Regular cardiac myocyte (primary cell): Measurements from ENCODE around the gene GRIN1. TPM values are rescaled to one million over a fixed set of nuclear protein-coding genes. Genes with fewer than 3 reads are reported as not detected.

ENCODE experiments used
- total RNA-seq: library from RNA; depleted of rRNA; stranded (reverse); fragments of >200 nt; gene quantifications from 2 replicates; pipeline ENCODE4 v1.2.3, GENCODE V29; 2014

GRIN1 gene
- under 0.01 and 0.19 TPM in 2 replicates for total RNA-seq

GRCh38 chr9:137138722-137139467 lies at the start of gene GRIN1:
Gene GRIN1, plus strand, starts transcription at chr9:137139154. Its CDS starts 333 bp downstream, at chr9:137139487.

GRCh38 chr9:137114613-137115393 lies 24.2 kb upstream of the GRIN1 start, which contains the start of gene DPP7:
Gene DPP7, minus strand, starts transcription at chr9:137114733. Its CDS starts 20 bp downstream, at chr9:137114713.

DNA sequence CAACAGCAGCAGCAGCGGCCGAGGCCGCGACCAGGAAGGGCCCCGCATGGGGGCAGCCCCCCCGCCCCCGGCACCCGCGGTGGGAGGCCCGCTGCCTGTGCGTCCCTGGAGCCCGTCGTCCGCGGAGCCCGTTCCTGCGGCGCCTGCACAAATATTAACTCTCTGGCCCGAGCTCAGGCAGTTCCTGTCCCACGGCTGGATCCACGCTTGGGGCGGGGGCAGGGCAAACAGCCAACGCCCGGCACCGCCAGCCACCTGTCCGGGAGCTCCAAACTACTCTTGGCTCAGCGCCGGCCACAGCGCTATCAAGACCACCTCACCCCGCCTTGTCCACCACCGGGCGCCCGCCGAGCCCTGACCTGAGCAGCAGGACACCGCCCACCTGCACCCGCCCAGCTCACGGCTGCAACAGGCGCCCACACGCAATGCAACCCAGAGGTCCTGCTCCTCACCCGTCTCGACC lies 31.0 kb downstream of the GRIN1 start, which contains the start of gene LRRC26:
Gene LRRC26 (minus strand): TSS at position 156 of the 463 bp plus-strand sequence. CDS start 108 bp downstream, at position 48.

DNA sequence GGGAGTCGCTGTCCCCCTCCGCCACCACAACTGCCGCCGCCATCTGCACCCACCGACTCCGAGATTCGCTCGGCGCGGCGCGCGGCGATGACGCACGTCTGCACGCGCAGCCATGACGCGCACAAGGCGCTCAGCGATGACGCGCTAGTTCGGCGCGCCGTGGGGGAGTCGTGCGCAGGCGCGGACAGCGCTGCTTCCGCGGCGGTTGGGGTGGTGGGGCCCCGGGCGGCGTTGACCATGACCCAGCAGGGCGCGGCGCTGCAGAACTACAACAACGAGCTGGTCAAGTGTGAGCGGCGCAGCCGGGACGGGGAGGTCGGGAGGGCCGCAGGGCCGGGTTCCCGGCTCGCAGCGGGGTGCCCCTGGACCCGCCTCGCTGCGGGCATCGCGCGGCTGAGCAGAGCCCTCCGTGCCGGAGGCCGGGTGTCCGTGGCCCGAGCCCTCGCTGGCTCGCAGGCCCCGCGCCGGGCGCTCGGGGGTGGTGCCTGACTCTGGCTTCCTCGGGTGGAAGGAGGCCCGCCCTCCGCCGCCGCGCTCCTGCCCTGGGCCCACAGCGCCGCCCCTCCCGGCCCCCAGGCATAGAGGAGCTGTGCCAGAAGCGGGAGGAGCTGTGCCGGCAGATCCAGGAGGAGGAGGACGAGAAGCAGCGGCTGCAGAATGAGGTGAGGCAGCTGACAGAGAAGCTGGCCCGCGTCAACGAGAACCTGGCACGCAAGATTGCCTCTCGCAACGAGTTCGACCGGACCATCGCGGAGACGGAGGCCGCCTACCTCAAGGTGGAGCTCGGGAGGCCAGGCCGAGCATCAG lies 49.7 kb downstream of the GRIN1 start, which contains the start of the genes ANAPC2 and SSNA1:
Gene ANAPC2 (minus strand): TSS at position 71 of the 807 bp plus-strand sequence. CDS start 28 bp downstream, at position 43.
Gene SSNA1 (plus strand): TSS at position 187 of the 807 bp plus-strand sequence. CDS start 51 bp downstream, at position 238.

GRCh38 chr9:137200311-137201204 lies 61.6 kb downstream of the GRIN1 start, which contains the start of gene TPRN:
Gene TPRN, minus strand, starts transcription at chr9:137200741. Its CDS starts 30 bp downstream, at chr9:137200711.

DNA sequence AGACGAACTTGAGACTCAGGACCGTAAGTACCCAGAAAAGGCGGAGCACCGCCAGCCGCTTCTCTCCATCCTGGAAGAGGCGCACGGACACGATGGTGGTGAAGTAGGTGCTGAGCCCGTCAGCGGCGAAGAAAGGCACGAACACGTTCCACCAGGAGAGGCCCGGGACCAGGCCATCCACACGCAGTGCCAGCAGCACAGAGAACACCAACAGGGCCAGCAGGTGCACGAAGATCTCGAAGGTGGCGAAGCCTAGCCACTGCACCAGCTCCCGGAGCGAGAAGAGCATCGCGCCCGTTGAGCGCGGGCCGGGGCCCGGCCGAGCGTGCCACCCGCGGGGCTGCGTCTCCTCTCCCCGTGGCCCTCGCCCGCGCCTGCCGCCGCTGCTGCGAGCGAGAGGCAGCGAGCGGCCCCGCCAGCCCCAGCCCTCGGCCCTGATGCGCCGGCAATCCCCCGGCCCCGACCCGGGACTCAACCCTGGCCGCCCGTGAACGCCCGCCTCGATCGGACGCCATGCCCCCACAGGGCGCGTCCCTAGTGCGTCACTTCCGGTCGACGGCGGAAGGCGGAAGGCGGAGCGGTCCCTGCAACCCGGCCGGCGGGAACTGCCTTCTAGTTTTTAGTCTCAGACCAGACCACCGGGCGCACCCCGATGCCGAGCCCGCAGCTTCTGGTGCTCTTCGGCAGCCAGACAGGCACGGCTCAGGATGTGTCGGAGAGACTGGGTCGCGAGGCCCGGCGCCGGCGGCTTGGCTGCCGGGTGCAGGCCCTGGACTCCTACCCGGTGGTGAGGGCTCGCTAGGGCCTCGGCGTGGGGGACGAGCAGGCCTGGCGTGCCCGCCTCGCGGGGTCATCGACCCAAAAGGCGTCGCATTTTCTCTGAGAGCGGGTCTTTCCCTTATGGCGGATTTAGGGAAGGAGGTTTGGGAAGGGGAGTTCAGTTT lies 66.4 kb downstream of the GRIN1 start, which contains the start of the genes NDOR1 and TMEM203:
Gene NDOR1 (plus strand): TSS at position 575 of the 944 bp plus-strand sequence. CDS start 78 bp downstream, at position 653.
Gene TMEM203 (minus strand): TSS at position 523 of the 944 bp plus-strand sequence. CDS start 234 bp downstream, at position 289.

Other genes starting within 250 kb of the GRIN1 start
- 161 and 176 TPM in 2 replicates for gene FBXW5, start 194.4 kb upstream of the GRIN1 start, total RNA-seq
- gene C8G, start 193.9 kb upstream of the GRIN1 start, total RNA-seq: 0.19 TPM in 1 of 2 replicates, not detected in the other
- not detected in 2 replicates for gene LCN12, start 186.9 kb upstream of the GRIN1 start, total RNA-seq
- gene PTGDS, start 161.7 kb upstream of the GRIN1 start, total RNA-seq: 1.7 TPM in 1 of 2 replicates, not detected in the other
- 0.85 TPM in 1 of 2 replicates, not detected in the other for gene LCNL1, start 156.2 kb upstream of the GRIN1 start, total RNA-seq
- gene PAXX, start 146.7 kb upstream of the GRIN1 start, total RNA-seq: 14.9 and 23.6 TPM in 2 replicates
- 0.56 and 1.7 TPM in 2 replicates for gene CLIC3, start 142.6 kb upstream of the GRIN1 start, total RNA-seq
- gene ABCA2, start 110.9 kb upstream of the GRIN1 start, total RNA-seq: 10.4 and 20.3 TPM in 2 replicates
- gene FUT7, start 107.1 kb upstream of the GRIN1 start, total RNA-seq: not detected in 2 replicates
- 14.6 and 20.3 TPM in 2 replicates for gene NPDC1, start 93.0 kb upstream of the GRIN1 start, total RNA-seq
- gene ENTPD2, start 85.1 kb upstream of the GRIN1 start, total RNA-seq: not detected in 2 replicates
- gene SAPCD2, start 68.6 kb upstream of the GRIN1 start, total RNA-seq: 0.85 and 10.4 TPM in 2 replicates
- gene UAP1L1, start 61.6 kb upstream of the GRIN1 start, total RNA-seq: 5.9 and 16.1 TPM in 2 replicates
- 67.3 and 120 TPM in 2 replicates for gene MAN1B1, start 52.2 kb upstream of the GRIN1 start, total RNA-seq
- gene DPP7, start 24.4 kb upstream of the GRIN1 start, total RNA-seq: 33.9 and 69.9 TPM in 2 replicates
- gene LRRC26, start 30.9 kb downstream of the GRIN1 start, total RNA-seq: not detected in 2 replicates
- not detected in 2 replicates for gene TMEM210, start 32.9 kb downstream of the GRIN1 start, total RNA-seq
- gene ANAPC2, start 49.4 kb downstream of the GRIN1 start, total RNA-seq: 16.9 and 21.5 TPM in 2 replicates
- 43.1 and 109 TPM in 2 replicates for gene SSNA1, start 49.5 kb downstream of the GRIN1 start, total RNA-seq
- gene TPRN, start 61.6 kb downstream of the GRIN1 start, total RNA-seq: 4.2 and 7.7 TPM in 2 replicates
- 36.9 and 42.9 TPM in 2 replicates for gene TMEM203, start 66.5 kb downstream of the GRIN1 start, total RNA-seq
- 2.8 and 5.9 TPM in 2 replicates for gene NDOR1, start 66.5 kb downstream of the GRIN1 start, total RNA-seq
- 0.19 and 0.28 TPM in 2 replicates for gene RNF208, start 83.1 kb downstream of the GRIN1 start, total RNA-seq
- under 0.01 and 0.19 TPM in 2 replicates for gene CYSRT1, start 86.0 kb downstream of the GRIN1 start, total RNA-seq
- not detected in 2 replicates for gene RNF224, start 88.3 kb downstream of the GRIN1 start, total RNA-seq
- gene SLC34A3, start 91.7 kb downstream of the GRIN1 start, total RNA-seq: not detected in 2 replicates
- 99.2 and 1,104 TPM in 2 replicates for gene TUBB4B, start 102.1 kb downstream of the GRIN1 start, total RNA-seq
- gene STPG3, start 112.1 kb downstream of the GRIN1 start, total RNA-seq: not detected in 2 replicates
- gene NELFB, start 116.2 kb downstream of the GRIN1 start, total RNA-seq: 45.1 and 65.0 TPM in 2 replicates
- 13.8 and 31.1 TPM in 2 replicates for gene TOR4A, start 138.6 kb downstream of the GRIN1 start, total RNA-seq
- 0.28 and 0.77 TPM in 2 replicates for gene NRARP, start 163.1 kb downstream of the GRIN1 start, total RNA-seq